H1 (cell line): ENCODE results near the gene PPP1R14C.

Experiments
- CEBPB ChIP-seq: IDR thresholded peaks from 2 replicates; pipeline ENCODE4 v1.6.1; 2012; ENCODE audit warnings: low read depth, low read length
- CHD2 ChIP-seq: IDR thresholded peaks from 2 replicates; pipeline ENCODE4 v1.6.1; 2012; ENCODE audit warnings: low read length, improper control_type of control experiment
- CTCF ChIP-seq, 3 experiments: IDR thresholded peaks; 1 replicate in 2 of 3; 2 replicates in 1 of 3; pipeline versions ENCODE4 v1.5.1 to v1.6.1; 2011; ENCODE audit warnings: low read length in 3 of 3, mild to moderate bottlenecking in 3 of 3, inconsistent platforms in 2 of 3, low read depth in 1 of 3, moderate library complexity in 1 of 3; ENCODE audit not compliant: insufficient read depth in 1 of 3; ENCODE audit errors: control extremely low read depth in 1 of 3
- EP300 ChIP-seq, 2 experiments: IDR thresholded peaks; 1 replicate in 1 of 2; 2 replicates in 1 of 2; pipeline ENCODE4 v1.6.1; 2011 to 2012; ENCODE audit warnings: low read depth in 2 of 2, low read length in 2 of 2, mild to moderate bottlenecking in 2 of 2, borderline replicate concordance in 1 of 2, inconsistent platforms in 1 of 2, moderate library complexity in 1 of 2
- JUN ChIP-seq: IDR thresholded peaks from 2 replicates; pipeline ENCODE4 v1.6.1; 2011; ENCODE audit warnings: low read depth, mild to moderate bottlenecking, improper control_type of control experiment, low read length
- JUND ChIP-seq: IDR thresholded peaks from 2 replicates; pipeline ENCODE4 v1.6.1; 2011; ENCODE audit warnings: mild to moderate bottlenecking, improper control_type of control experiment, low read length
- KDM1A ChIP-seq: fragments of 200-600, 300-600 bp; sonication (generic); IDR thresholded peaks from 2 replicates; pipeline ENCODE4 v1.7.1; 2016; ENCODE audit warnings: mild to moderate bottlenecking, low read length, borderline replicate concordance
- POLR2AphosphoS5 ChIP-seq: IDR thresholded peaks from 2 replicates; pipeline ENCODE4 v1.6.1; 2011; ENCODE audit warnings: low read depth, low read length

- TF ChIP-seq CTCF (IDR thresholded peaks at IDR 0.05; ENCODE audit: control extremely low read depth in 1 of 3, insufficient read depth in 1 of 3, low read depth in 1 of 3, low read length in 3 of 3) (no peak), POLR2AphosphoS5 (no peak), EP300 (IDR thresholded peaks at IDR 0.05; ENCODE audit: borderline replicate concordance in 1 of 2, low read depth in 2 of 2, low read length in 2 of 2) (no peak), KDM1A (no peak), CHD2 (no peak), JUN (no peak), JUND (no peak), CEBPB (no peak)
These were observed 105.0 kb downstream of the PPP1R14C start for GRCh38 chr6:150247803-150248202.
